IMR-90 (cell line): Measurements from ENCODE around the gene ZSCAN4. TPM values are rescaled to one million over a fixed set of nuclear protein-coding genes. Genes with fewer than 3 reads are reported as not detected.

Experiments
- ATAC-seq: fragments of 200-7000 bp; cut with Tn5 transposase; 2 replicates; pipeline ENCODE4 v1.9.1; 2020; ENCODE audit warnings: low read depth, mild to moderate bottlenecking, moderate library complexity
- Bru-seq: library from RNA; stranded (reverse); fragments of 400-500 nt; gene quantifications from one replicate; lab custom pipeline; 2021; lab: Mats Ljungman, UMichigan
- BruChase-seq, 2 experiments: library from RNA; stranded (reverse); fragments of 400-500 nt; gene quantifications; one replicate each; lab custom pipeline; 2021; lab: Mats Ljungman, UMichigan
- BruUV-seq: library from RNA; stranded (reverse); fragments of 400-500 nt; replicated peaks from 2 replicates; lab custom pipeline; 2021; lab: Mats Ljungman, UMichigan
- CTCF ChIA-PET: fragments of 300-600 bp; formaldehyde crosslinking; extraction: SDS; loops from one replicate; lab custom pipeline; 2021; ENCODE audit warnings: antibody characterized with exemption; lab: Yijun Ruan, JAX
- POLR2A ChIA-PET: fragments of 300-600 bp; sonication (Branson Sonifier 250); formaldehyde crosslinking; loops from one replicate; lab custom pipeline; 2022; ENCODE audit warnings: antibody characterized with exemption; ENCODE audit not compliant: unreplicated experiment; lab: Charles Lee
- DNase-seq: peaks from one replicate; pipeline ENCODE4 v3.0.0; 2013
- H2AFZ ChIP-seq: replicated peaks from 2 replicates; pipeline ENCODE3; 2013; ENCODE audit warnings: low read length, mild to moderate bottlenecking; ENCODE audit not compliant: poor library complexity
- H2AK5ac ChIP-seq: 2 replicates; pipeline ENCODE4 v1.6.1; 2013; ENCODE audit warnings: low read depth, low read length, inconsistent platforms
- H2AK9ac ChIP-seq: replicated peaks from 2 replicates; pipeline ENCODE3; 2013; ENCODE audit warnings: mild to moderate bottlenecking, low read depth, low read length, moderate library complexity; ENCODE audit not compliant: poor library complexity
- H2BK120ac ChIP-seq: 2 replicates; pipeline ENCODE4 v1.6.1; 2013; ENCODE audit warnings: low read depth, low read length, inconsistent platforms
- H2BK15ac ChIP-seq: 3 replicates; pipeline ENCODE4 v1.6.1; 2013; ENCODE audit warnings: low read depth, low read length, inconsistent platforms
- H2BK20ac ChIP-seq: 2 replicates; pipeline ENCODE4 v1.6.1; 2013; ENCODE audit warnings: low read depth, mild to moderate bottlenecking, inconsistent platforms, low read length, moderate library complexity
- H2BK5ac ChIP-seq: 2 replicates; pipeline ENCODE4 v1.6.1; 2013; ENCODE audit warnings: mild to moderate bottlenecking, low read depth, low read length, inconsistent platforms; ENCODE audit not compliant: poor library complexity, severe bottlenecking
- H3K14ac ChIP-seq: replicated peaks from 2 replicates; pipeline ENCODE4 v1.6.1; 2013; ENCODE audit warnings: low read depth, low read length, inconsistent platforms
- H3K18ac ChIP-seq: 2 replicates; pipeline ENCODE4 v1.6.1; 2013; ENCODE audit warnings: low read depth, low read length, control low read depth
- H3K23ac ChIP-seq: 2 replicates; pipeline ENCODE4 v1.6.1; 2013; ENCODE audit warnings: low read depth, low read length, inconsistent platforms
- H3K27ac ChIP-seq: 2 replicates; pipeline ENCODE4 v1.5.1; 2013; ENCODE audit warnings: mild to moderate bottlenecking, control low read depth, low read length; ENCODE audit not compliant: insufficient read depth
- H3K27me3 ChIP-seq: 2 replicates; pipeline ENCODE4 v1.6.1; 2013; ENCODE audit warnings: low read length; ENCODE audit not compliant: control insufficient read depth, insufficient read depth
- H3K36me3 ChIP-seq: 2 replicates; pipeline ENCODE4 v1.6.1; 2013; ENCODE audit warnings: low read length, mixed read lengths; ENCODE audit not compliant: control insufficient read depth, insufficient read depth
- H3K4ac ChIP-seq: 2 replicates; pipeline ENCODE4 v1.6.1; 2013; ENCODE audit warnings: low read depth, low read length, inconsistent platforms
- H3K4me1 ChIP-seq: 2 replicates; pipeline ENCODE4 v1.6.1; 2013; ENCODE audit warnings: low read length, mixed read lengths; ENCODE audit not compliant: control insufficient read depth, insufficient read depth
- H3K4me2 ChIP-seq: 2 replicates; pipeline ENCODE4 v1.6.1; 2013; ENCODE audit warnings: low read depth, mild to moderate bottlenecking, control low read depth, low read length, moderate library complexity
- H3K4me3 ChIP-seq: 2 replicates; pipeline ENCODE4 v1.5.1; 2013; ENCODE audit warnings: low read depth, mild to moderate bottlenecking, control low read depth, low read length, moderate library complexity; ENCODE audit not compliant: insufficient read depth
- H3K56ac ChIP-seq: 2 replicates; pipeline ENCODE4 v1.6.1; 2013; ENCODE audit warnings: low read length, inconsistent platforms; ENCODE audit not compliant: insufficient read depth; ENCODE audit errors: extremely low read depth
- H3K79me1 ChIP-seq, 2 experiments: 2 replicates each; pipeline ENCODE4 v1.6.1; 2013; ENCODE audit warnings: low read length in 2 of 2, inconsistent platforms in 1 of 2, low read depth in 1 of 2
- H3K9ac ChIP-seq: 2 replicates; pipeline ENCODE4 v1.6.1; 2013; ENCODE audit warnings: low read depth, low read length, control low read depth
- H3K9me1 ChIP-seq: 2 replicates; pipeline ENCODE4 v1.6.1; 2013; ENCODE audit warnings: low read length, inconsistent platforms; ENCODE audit not compliant: insufficient read depth
- H3K9me3 ChIP-seq: 2 replicates; pipeline ENCODE4 v1.6.1; 2013; ENCODE audit warnings: low read length; ENCODE audit not compliant: control insufficient read depth, insufficient read depth
- H4K20me1 ChIP-seq: 2 replicates; pipeline ENCODE4 v1.6.1; 2013; ENCODE audit warnings: low read length, inconsistent platforms; ENCODE audit not compliant: insufficient read depth
- H4K5ac ChIP-seq: 2 replicates; pipeline ENCODE4 v1.6.1; 2013; ENCODE audit warnings: mild to moderate bottlenecking, low read depth, low read length, control low read depth
- H4K8ac ChIP-seq, 2 experiments: 2 replicates each; pipeline ENCODE4 v1.6.1; 2013; ENCODE audit warnings: low read depth in 2 of 2, low read length in 2 of 2, control low read depth in 1 of 2, inconsistent platforms in 1 of 2
- H4K91ac ChIP-seq: 2 replicates; pipeline ENCODE4 v1.6.1; 2013; ENCODE audit warnings: low read depth, low read length, inconsistent platforms; ENCODE audit not compliant: insufficient read depth
- BHLHE40 ChIP-seq: fragments of 150-350 bp; IDR thresholded peaks from 2 replicates; pipeline ENCODE4 v1.6.1; 2016; ENCODE audit warnings: mild to moderate bottlenecking, low read depth, low read length
- CHD1 ChIP-seq: IDR thresholded peaks from 2 replicates; pipeline ENCODE4 v1.6.1; 2012; ENCODE audit warnings: low read depth, low read length, improper control_type of control experiment
- CTCF ChIP-seq: conservative IDR thresholded peaks from 2 replicates; pipeline ENCODE4 v1.5.1; 2012; ENCODE audit warnings: mild to moderate bottlenecking, low read depth, low read length, improper control_type of control experiment
- MAFK ChIP-seq: IDR thresholded peaks from 2 replicates; pipeline ENCODE4 v1.6.1; 2012; ENCODE audit warnings: low read depth, low read length, improper control_type of control experiment
- MAZ ChIP-seq: IDR thresholded peaks from 2 replicates; pipeline ENCODE4 v1.6.1; 2012; ENCODE audit warnings: low read depth, mild to moderate bottlenecking, low read length, improper control_type of control experiment, moderate library complexity, borderline replicate concordance
- MXI1 ChIP-seq: IDR thresholded peaks from 2 replicates; pipeline ENCODE4 v1.6.1; 2012; ENCODE audit warnings: low read depth, mild to moderate bottlenecking, low read length, moderate library complexity, borderline replicate concordance
- NFE2L2 ChIP-seq: fragments of 150-350 bp; IDR thresholded peaks from 2 replicates; pipeline ENCODE4 v1.6.1; 2016; ENCODE audit warnings: low read depth, mild to moderate bottlenecking, low read length
- POLR2A ChIP-seq: IDR thresholded peaks from 2 replicates; pipeline ENCODE4 v1.6.1; 2012; ENCODE audit warnings: mild to moderate bottlenecking, low read depth, low read length
- RCOR1 ChIP-seq: IDR thresholded peaks from 2 replicates; pipeline ENCODE4 v1.6.1; 2012; ENCODE audit warnings: mild to moderate bottlenecking, low read length, improper control_type of control experiment; ENCODE audit not compliant: insufficient replicate concordance
- RFX5 ChIP-seq: IDR thresholded peaks from 2 replicates; pipeline ENCODE4 v1.8.0; 2012; ENCODE audit warnings: low read depth, mild to moderate bottlenecking, low read length, moderate library complexity
- SMC3 ChIP-seq: fragments of 150-350 bp; IDR thresholded peaks from 2 replicates; pipeline ENCODE4 v1.6.1; 2016; ENCODE audit warnings: low read depth, mild to moderate bottlenecking, antibody characterized with exemption, low read length, moderate library complexity
- WGBS, 2 experiments: methylation state at CpG; one replicate each; pipeline versions ENCODE4 v1.1.5 to v1.1.7; 2013; ENCODE audit warnings: missing lambda C conversion rate in 2 of 2; ENCODE audit not compliant: insufficient read length in 1 of 2; ENCODE audit errors: extremely low coverage in 2 of 2; 5-methylcytosine and 5-hydroxymethylcytosine counted together
- dilution Hi-C: fragments of 300-500 bp; cut with HindIII; formaldehyde crosslinking; loops from one replicate; pipeline ENCODE4 v1.14.3; 2018; ENCODE audit warnings: low sequenced_read_pairs; ENCODE audit not compliant: unreplicated experiment
- in situ Hi-C: fragments of 300-500 bp; cut with MboI; formaldehyde crosslinking; loops from 3 replicates; pipeline ENCODE4 v1.14.3; 2019; ENCODE audit warnings: low sequenced_read_pairs, inconsistent platforms, mixed read lengths
- intact Hi-C: fragments of 100-400 bp; cut with micrococcal nuclease; formaldehyde crosslinking; loops from 2 replicates; pipeline ENCODE4 v1.10.0; 2022
- long read RNA-seq: library from polyadenylated mRNA; unstranded; transcript quantifications from one replicate; pipeline ENCODE4 v2.0.0, GENCODE V29; 2021; ENCODE audit not compliant: unreplicated experiment
- polyA plus RNA-seq, 3 experiments: library from polyadenylated mRNA; depleted of rRNA; stranded (reverse); fragments of >200 nt; gene quantifications; 2 replicates each; pipeline ENCODE4 v1.2.3, GENCODE V29; 2012; ENCODE audit warnings: low replicate concordance in 1 of 3
- total RNA-seq: library from RNA; depleted of rRNA; stranded (reverse); fragments of >200 nt; gene quantifications from 2 replicates; pipeline ENCODE4 v1.2.3, GENCODE V29; 2012; rRNA removed
- TF ChIP-seq, protein P1 (sequence below): fragments of 150-350 bp; IDR thresholded peaks from 2 replicates; pipeline ENCODE4 v1.6.1; 2016; ENCODE audit warnings: low read depth, mild to moderate bottlenecking, low read length, moderate library complexity, borderline replicate concordance
- TF ChIP-seq, protein P2 (sequence below): fragments of 150-350 bp; IDR thresholded peaks from 2 replicates; pipeline ENCODE4 v1.6.1; 2017; ENCODE audit warnings: mild to moderate bottlenecking, antibody characterized with exemption, low read length, low read depth

Gene ZSCAN4, protein sequence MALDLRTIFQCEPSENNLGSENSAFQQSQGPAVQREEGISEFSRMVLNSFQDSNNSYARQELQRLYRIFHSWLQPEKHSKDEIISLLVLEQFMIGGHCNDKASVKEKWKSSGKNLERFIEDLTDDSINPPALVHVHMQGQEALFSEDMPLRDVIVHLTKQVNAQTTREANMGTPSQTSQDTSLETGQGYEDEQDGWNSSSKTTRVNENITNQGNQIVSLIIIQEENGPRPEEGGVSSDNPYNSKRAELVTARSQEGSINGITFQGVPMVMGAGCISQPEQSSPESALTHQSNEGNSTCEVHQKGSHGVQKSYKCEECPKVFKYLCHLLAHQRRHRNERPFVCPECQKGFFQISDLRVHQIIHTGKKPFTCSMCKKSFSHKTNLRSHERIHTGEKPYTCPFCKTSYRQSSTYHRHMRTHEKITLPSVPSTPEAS
- total RNA-seq (not detected in 2 replicates), polyA plus RNA-seq (2012; rRNA removed) (not detected in 2 replicates), Bru-seq, nascent RNA (percentile 8 among the genes with signal in this experiment), BruChase-seq, experiment 1, labeled RNA remaining after a 6-hour chase (not detected), BruChase-seq, experiment 2, labeled RNA remaining after a 2-hour chase (not detected)
- not detected in 2 replicates for polyA plus RNA-seq (2012; cell fraction: cytosol; rRNA removed)
- not detected in 2 replicates for polyA plus RNA-seq (2012; cell fraction: nucleus; rRNA removed; ENCODE audit: low replicate concordance)
- long read RNA-seq: 0 reads

DNA sequence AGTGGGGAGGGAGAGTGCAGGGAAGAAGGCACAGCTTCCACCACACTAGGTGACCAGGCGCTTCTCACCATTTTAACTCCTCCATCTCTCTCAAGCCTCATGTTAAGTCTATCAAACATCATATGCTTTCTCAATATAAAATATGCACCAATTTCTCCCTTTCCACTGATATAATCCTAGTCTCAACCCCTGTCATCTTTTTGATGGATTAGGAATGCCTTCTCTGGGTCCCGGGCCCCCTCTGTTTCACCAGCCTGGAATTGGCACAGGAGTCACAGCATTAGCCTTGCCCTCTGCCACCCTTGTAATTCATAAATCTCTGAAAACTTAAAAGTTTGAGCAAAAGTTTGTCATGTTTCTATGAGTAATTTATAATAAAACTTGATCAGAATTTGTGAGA lies at the start of gene ZSCAN4:
Gene ZSCAN4 (plus strand): TSS at position 301 of the 400 bp plus-strand sequence. CDS start 7,211 bp downstream, outside the sequence.
- intact Hi-C loops (no loop called here), dilution Hi-C loops (no loop called here), in situ Hi-C loops (no loop called here)
- Histone ChIP-seq H3K9ac (no peak within 1 kb of the TSS), H4K5ac (no peak within 1 kb of the TSS), H3K9me1 (no peaks in the 10 kb centered on the region), H2BK5ac (no peak within 1 kb of the TSS), H4K8ac (no peak within 1 kb of the TSS), H3K9me3 (no peaks in the 10 kb centered on the region), H2AK5ac (no peak within 1 kb of the TSS), H3K36me3 (no peaks in the 10 kb centered on the region), H3K4me3 (no peak within 1 kb of the TSS), H3K18ac (no peak within 1 kb of the TSS), H2AK9ac (no peak within 1 kb of the TSS), H2BK20ac (no peak within 1 kb of the TSS), H3K4me2 (no peak within 1 kb of the TSS), H4K91ac (no peak within 1 kb of the TSS), H3K14ac (no peak within 1 kb of the TSS), H3K27ac (no peak within 1 kb of the TSS), H3K4ac (no peak within 1 kb of the TSS), H3K23ac (no peak within 1 kb of the TSS), H3K56ac (no peak within 1 kb of the TSS), H3K4me1 (no peaks in the 10 kb centered on the region), H2AFZ (peak within 1 kb of the TSS; percentile 29), H3K79me1 (no peaks in the 10 kb centered on the region), H2BK15ac (no peak within 1 kb of the TSS), H2BK120ac (no peak within 1 kb of the TSS), H4K20me1 (no peaks in the 10 kb centered on the region), H3K27me3 (no peaks in the 10 kb centered on the region; the same call in 1 of the 2 replicates)
- CTCF ChIA-PET: no interaction called here
- POLR2A ChIA-PET: no interaction called here
- no TSS peak for BruUV-seq
- ATAC-seq (no peak), DNase-seq (no peak)
- whole genome bisulfite sequencing, 2 experiments: no CpG with 5 or more reads among the region's 2 CpGs
- TF ChIP-seq MXI1: no peak
- TF ChIP-seq RCOR1: no peak
- TF ChIP-seq CTCF: no peak
- TF ChIP-seq CHD1: no peak
- TF ChIP-seq, protein P1, sequence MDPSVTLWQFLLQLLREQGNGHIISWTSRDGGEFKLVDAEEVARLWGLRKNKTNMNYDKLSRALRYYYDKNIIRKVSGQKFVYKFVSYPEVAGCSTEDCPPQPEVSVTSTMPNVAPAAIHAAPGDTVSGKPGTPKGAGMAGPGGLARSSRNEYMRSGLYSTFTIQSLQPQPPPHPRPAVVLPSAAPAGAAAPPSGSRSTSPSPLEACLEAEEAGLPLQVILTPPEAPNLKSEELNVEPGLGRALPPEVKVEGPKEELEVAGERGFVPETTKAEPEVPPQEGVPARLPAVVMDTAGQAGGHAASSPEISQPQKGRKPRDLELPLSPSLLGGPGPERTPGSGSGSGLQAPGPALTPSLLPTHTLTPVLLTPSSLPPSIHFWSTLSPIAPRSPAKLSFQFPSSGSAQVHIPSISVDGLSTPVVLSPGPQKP: no peak
- TF ChIP-seq RFX5: no peak
- no peak for TF ChIP-seq POLR2A
- TF ChIP-seq, protein P2, sequence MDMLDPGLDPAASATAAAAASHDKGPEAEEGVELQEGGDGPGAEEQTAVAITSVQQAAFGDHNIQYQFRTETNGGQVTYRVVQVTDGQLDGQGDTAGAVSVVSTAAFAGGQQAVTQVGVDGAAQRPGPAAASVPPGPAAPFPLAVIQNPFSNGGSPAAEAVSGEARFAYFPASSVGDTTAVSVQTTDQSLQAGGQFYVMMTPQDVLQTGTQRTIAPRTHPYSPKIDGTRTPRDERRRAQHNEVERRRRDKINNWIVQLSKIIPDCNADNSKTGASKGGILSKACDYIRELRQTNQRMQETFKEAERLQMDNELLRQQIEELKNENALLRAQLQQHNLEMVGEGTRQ: no peak
- TF ChIP-seq MAZ: no peak
- TF ChIP-seq MAFK: no peak
- no peak for TF ChIP-seq NFE2L2
- no peak for TF ChIP-seq BHLHE40
- no peak for TF ChIP-seq SMC3
